Uterus (tissue), 2 donors: ENCODE results near the gene SHISA6.

ENCODE experiments used
- POLR2A ChIP-seq, 2 donors: fragments of 450-650 bp; IDR thresholded peaks; one replicate each; pipeline ENCODE4 v1.6.1; 2016; ENCODE audit warnings: antibody characterized with exemption in 2 of 2, mild to moderate bottlenecking in 1 of 2, moderate library complexity in 1 of 2
- TF ChIP-seq, protein P1 (sequence below), 4 experiments: fragments of 200-600 bp in 2 of 4; fragments of 450-650 bp in 2 of 4; sonication (generic) in 2 of 4; IDR thresholded peaks; one replicate each; pipeline ENCODE4 v1.5.1; 2016 to 2019; ENCODE audit warnings: antibody characterized with exemption in 4 of 4, mild to moderate bottlenecking in 2 of 4, moderate library complexity in 1 of 4

DNA sequence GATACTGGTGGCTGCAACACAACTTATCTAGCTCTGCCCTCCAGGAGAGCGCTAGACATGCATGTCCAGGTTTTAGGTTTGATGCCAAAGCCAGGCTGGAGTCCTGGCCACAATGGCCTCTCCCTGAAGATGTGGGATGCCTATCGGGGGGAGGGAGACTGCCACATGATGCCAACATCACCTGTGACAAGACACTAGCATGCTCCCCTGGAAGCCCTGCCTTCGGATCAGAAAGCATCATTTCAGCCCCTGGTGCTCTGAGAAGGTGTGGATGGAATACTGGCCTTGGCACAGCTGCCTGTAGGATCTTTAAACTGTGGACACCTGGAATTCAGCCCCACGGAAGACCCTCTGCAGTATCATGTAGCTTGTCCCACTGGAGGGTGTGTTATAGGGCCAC lies 93.5 kb downstream of the SHISA6 start:
- TF ChIP-seq POLR2A (IDR thresholded peaks at IDR 0.05): no peak
- TF ChIP-seq, protein P1, sequence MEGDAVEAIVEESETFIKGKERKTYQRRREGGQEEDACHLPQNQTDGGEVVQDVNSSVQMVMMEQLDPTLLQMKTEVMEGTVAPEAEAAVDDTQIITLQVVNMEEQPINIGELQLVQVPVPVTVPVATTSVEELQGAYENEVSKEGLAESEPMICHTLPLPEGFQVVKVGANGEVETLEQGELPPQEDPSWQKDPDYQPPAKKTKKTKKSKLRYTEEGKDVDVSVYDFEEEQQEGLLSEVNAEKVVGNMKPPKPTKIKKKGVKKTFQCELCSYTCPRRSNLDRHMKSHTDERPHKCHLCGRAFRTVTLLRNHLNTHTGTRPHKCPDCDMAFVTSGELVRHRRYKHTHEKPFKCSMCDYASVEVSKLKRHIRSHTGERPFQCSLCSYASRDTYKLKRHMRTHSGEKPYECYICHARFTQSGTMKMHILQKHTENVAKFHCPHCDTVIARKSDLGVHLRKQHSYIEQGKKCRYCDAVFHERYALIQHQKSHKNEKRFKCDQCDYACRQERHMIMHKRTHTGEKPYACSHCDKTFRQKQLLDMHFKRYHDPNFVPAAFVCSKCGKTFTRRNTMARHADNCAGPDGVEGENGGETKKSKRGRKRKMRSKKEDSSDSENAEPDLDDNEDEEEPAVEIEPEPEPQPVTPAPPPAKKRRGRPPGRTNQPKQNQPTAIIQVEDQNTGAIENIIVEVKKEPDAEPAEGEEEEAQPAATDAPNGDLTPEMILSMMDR (IDR thresholded peaks at IDR 0.05): no peak
